GM19397 (cell line): ENCODE data around the gene PRPF18.

Experiments used
- ATAC-seq: cut with Tn5 transposase; IDR thresholded peaks from one replicate; pipeline ENCODE4 v1.9.1; 2021; ENCODE audit warnings: mild to moderate bottlenecking, moderate library complexity; ENCODE audit not compliant: unreplicated experiment

PRPF18 gene

GRCh38 chr10:13668126-13668525, 81.4 kb downstream of the PRPF18 start:
- ATAC-seq, result no peak

GRCh38 chr10:13669182-13669855, 82.6 kb downstream of the PRPF18 start:
- ATAC-seq, result no peak

- no peak for ATAC-seq
Measured at GRCh38 chr10:13669901-13670300, 83.1 kb downstream of the PRPF18 start.

- no peak for ATAC-seq
Measured at GRCh38 chr10:13670311-13670710, 83.5 kb downstream of the PRPF18 start.

- ATAC-seq, result no peak
Measured at GRCh38 chr10:13671904-13672303, 85.1 kb downstream of the PRPF18 start.

- ATAC-seq, result no peak
Measured at GRCh38 chr10:13672548-13672947, 85.8 kb downstream of the PRPF18 start.

GRCh38 chr10:13673156-13673555, 86.4 kb downstream of the PRPF18 start:
- ATAC-seq, result no peak

GRCh38 chr10:13674645-13675588, 88.2 kb downstream of the PRPF18 start:
- no peak for ATAC-seq

GRCh38 chr10:13678101-13678843, 91.5 kb downstream of the PRPF18 start:
- no peak for ATAC-seq
